SK-N-SH treated with all-trans-retinoic acid at 6 μM for 48 hours (cell line): Measurements from ENCODE around the gene C2CD5.

Experiments used
- ATAC-seq: fragments of 200-7000 bp; cut with Tn5 transposase; 3 replicates; pipeline ENCODE4 v1.9.1; 2020; ENCODE audit warnings: mild to moderate bottlenecking, moderate library complexity
- ARNTL ChIP-seq: fragments of 450-650 bp; formaldehyde crosslinking; IDR thresholded peaks from 2 replicates; pipeline ENCODE4 v1.5.0; 2020; ENCODE audit warnings: low read depth, mild to moderate bottlenecking, moderate library complexity, borderline replicate concordance
- BACH2 ChIP-seq: fragments of 250-450 bp; sonication (Bioruptor Pico); IDR thresholded peaks from 2 replicates; pipeline ENCODE4 v1.9.0; 2021; ENCODE audit warnings: mild to moderate bottlenecking, borderline replicate concordance
- CSDC2 ChIP-seq: fragments of 250-450 bp; sonication (Bioruptor Pico); IDR thresholded peaks from 2 replicates; pipeline ENCODE4 v1.5.0; 2020; ENCODE audit warnings: mild to moderate bottlenecking, moderate library complexity
- ESRRG ChIP-seq: fragments of 250-450 bp; sonication (Bioruptor Pico); IDR thresholded peaks from 2 replicates; pipeline ENCODE4 v1.6.1; 2021; ENCODE audit warnings: mild to moderate bottlenecking
- GLIS3 ChIP-seq: fragments of 250-450 bp; sonication (Bioruptor Pico); IDR thresholded peaks from 2 replicates; pipeline ENCODE4 v1.5.0; 2020; ENCODE audit warnings: mild to moderate bottlenecking, moderate library complexity
- ISL1 ChIP-seq: fragments of 250-450 bp; sonication (Bioruptor Pico); IDR thresholded peaks from 2 replicates; pipeline ENCODE4 v2.1.2; 2022; ENCODE audit warnings: mild to moderate bottlenecking, moderate library complexity
- OSR1 ChIP-seq: fragments of 250-450 bp; sonication (Bioruptor Pico); IDR thresholded peaks from 2 replicates; pipeline ENCODE4 v1.8.0; 2022; ENCODE audit warnings: moderate library complexity, mild to moderate bottlenecking, inconsistent platforms
- PPARA ChIP-seq: fragments of 250-450 bp; sonication (Bioruptor Pico); IDR thresholded peaks from 2 replicates; pipeline ENCODE4 v1.5.0; 2020; ENCODE audit warnings: mild to moderate bottlenecking, borderline replicate concordance
- RARB ChIP-seq: fragments of 250-450 bp; sonication (Bioruptor Pico); IDR thresholded peaks from 2 replicates; pipeline ENCODE4 v1.8.0; 2021; ENCODE audit warnings: mild to moderate bottlenecking, moderate library complexity
- SNAI2 ChIP-seq: fragments of 250-450 bp; sonication (Bioruptor Pico); IDR thresholded peaks from 2 replicates; pipeline ENCODE4 v1.5.0; 2020; ENCODE audit warnings: mild to moderate bottlenecking, moderate library complexity
- TCF4 ChIP-seq: fragments of 250-450 bp; sonication (Bioruptor Pico); IDR thresholded peaks from 2 replicates; pipeline ENCODE4 v1.8.0; 2021; ENCODE audit warnings: mild to moderate bottlenecking, moderate library complexity, borderline replicate concordance
- TOX ChIP-seq: fragments of 250-450 bp; sonication (Bioruptor Pico); IDR thresholded peaks from 2 replicates; pipeline ENCODE4 v1.8.0; 2021; ENCODE audit warnings: mild to moderate bottlenecking, moderate library complexity, borderline replicate concordance
- ZC3H10 ChIP-seq: fragments of 250-450 bp; sonication (Bioruptor Pico); IDR thresholded peaks from 2 replicates; pipeline ENCODE4 v1.5.1; 2021; ENCODE audit warnings: mild to moderate bottlenecking, moderate library complexity
- ZFP3 ChIP-seq: fragments of 250-450 bp; sonication (Bioruptor Pico); IDR thresholded peaks from 2 replicates; pipeline ENCODE4 v1.5.0; 2020; ENCODE audit warnings: mild to moderate bottlenecking, moderate library complexity
- ZFP30 ChIP-seq: fragments of 450-650 bp; formaldehyde crosslinking; IDR thresholded peaks from 2 replicates; pipeline ENCODE4 v1.5.0; 2022; ENCODE audit warnings: mild to moderate bottlenecking, moderate library complexity
- ZNF565 ChIP-seq: fragments of 450-650 bp; formaldehyde crosslinking; conservative IDR thresholded peaks from 2 replicates; pipeline ENCODE4 v1.5.0; 2020; ENCODE audit warnings: low read depth, mild to moderate bottlenecking, moderate library complexity
- ZNF70 ChIP-seq: fragments of 450-650 bp; formaldehyde crosslinking; IDR thresholded peaks from 2 replicates; pipeline ENCODE4 v1.5.0; 2020; ENCODE audit warnings: mild to moderate bottlenecking, moderate library complexity
- ZNF8 ChIP-seq: fragments of 450-650 bp; formaldehyde crosslinking; IDR thresholded peaks from 2 replicates; pipeline ENCODE4 v1.5.0; 2020; ENCODE audit warnings: mild to moderate bottlenecking, moderate library complexity
- TF ChIP-seq, protein P1 (sequence below): fragments of 250-450 bp; sonication (Bioruptor Pico); IDR thresholded peaks from 2 replicates; pipeline ENCODE4 v1.5.0; 2020; ENCODE audit warnings: mild to moderate bottlenecking, moderate library complexity
- TF ChIP-seq, protein P2 (sequence below): fragments of 250-450 bp; sonication (Bioruptor Pico); IDR thresholded peaks from 2 replicates; pipeline ENCODE4 v1.8.0; 2021; ENCODE audit warnings: low read depth, mild to moderate bottlenecking, moderate library complexity, borderline replicate concordance
- TF ChIP-seq, protein P3 (sequence below): fragments of 250-450 bp; sonication (Bioruptor Pico); IDR thresholded peaks from 2 replicates; pipeline ENCODE4 v1.5.1; 2021; ENCODE audit warnings: mild to moderate bottlenecking, moderate library complexity
- TF ChIP-seq, protein P4 (sequence below): fragments of 250-450 bp; sonication (Bioruptor Pico); IDR thresholded peaks from 2 replicates; pipeline ENCODE4 v1.8.0; 2020; ENCODE audit warnings: mild to moderate bottlenecking, moderate library complexity, borderline replicate concordance

Gene C2CD5

DNA sequence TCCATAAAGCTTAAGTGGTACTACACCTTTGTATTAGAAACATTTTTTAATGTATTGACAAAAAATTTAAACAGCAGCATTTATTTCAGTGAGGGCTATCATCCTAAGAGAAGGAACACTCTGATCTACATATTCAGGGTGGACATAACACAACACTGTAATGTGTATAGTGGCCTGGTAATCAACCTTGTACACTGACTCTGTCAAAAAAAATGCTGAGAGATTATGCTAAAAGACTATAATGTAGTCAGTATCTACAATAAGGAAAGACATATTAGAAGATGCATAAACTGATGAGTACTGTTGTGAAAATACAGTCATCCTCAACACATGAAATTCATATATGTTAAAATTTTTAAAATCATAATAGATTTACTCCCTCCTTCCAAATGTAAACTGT is 68.2 kb downstream of the C2CD5 start (continued):
- TF ChIP-seq, protein P1, sequence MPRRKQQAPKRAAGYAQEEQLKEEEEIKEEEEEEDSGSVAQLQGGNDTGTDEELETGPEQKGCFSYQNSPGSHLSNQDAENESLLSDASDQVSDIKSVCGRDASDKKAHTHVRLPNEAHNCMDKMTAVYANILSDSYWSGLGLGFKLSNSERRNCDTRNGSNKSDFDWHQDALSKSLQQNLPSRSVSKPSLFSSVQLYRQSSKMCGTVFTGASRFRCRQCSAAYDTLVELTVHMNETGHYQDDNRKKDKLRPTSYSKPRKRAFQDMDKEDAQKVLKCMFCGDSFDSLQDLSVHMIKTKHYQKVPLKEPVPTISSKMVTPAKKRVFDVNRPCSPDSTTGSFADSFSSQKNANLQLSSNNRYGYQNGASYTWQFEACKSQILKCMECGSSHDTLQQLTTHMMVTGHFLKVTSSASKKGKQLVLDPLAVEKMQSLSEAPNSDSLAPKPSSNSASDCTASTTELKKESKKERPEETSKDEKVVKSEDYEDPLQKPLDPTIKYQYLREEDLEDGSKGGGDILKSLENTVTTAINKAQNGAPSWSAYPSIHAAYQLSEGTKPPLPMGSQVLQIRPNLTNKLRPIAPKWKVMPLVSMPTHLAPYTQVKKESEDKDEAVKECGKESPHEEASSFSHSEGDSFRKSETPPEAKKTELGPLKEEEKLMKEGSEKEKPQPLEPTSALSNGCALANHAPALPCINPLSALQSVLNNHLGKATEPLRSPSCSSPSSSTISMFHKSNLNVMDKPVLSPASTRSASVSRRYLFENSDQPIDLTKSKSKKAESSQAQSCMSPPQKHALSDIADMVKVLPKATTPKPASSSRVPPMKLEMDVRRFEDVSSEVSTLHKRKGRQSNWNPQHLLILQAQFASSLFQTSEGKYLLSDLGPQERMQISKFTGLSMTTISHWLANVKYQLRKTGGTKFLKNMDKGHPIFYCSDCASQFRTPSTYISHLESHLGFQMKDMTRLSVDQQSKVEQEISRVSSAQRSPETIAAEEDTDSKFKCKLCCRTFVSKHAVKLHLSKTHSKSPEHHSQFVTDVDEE (CRISPR knock-in tag) = no peak
- TF ChIP-seq RARB (CRISPR knock-in tag) = no peak
- no peak for TF ChIP-seq OSR1 (CRISPR knock-in tag)
- no peak for TF ChIP-seq TCF4 (CRISPR knock-in tag)
- no peak for TF ChIP-seq ARNTL (CRISPR knock-in tag)
- TF ChIP-seq ZNF565 (CRISPR knock-in tag) = no peak
- TF ChIP-seq ZFP3 (CRISPR knock-in tag) = no peak
- TF ChIP-seq, protein P2, sequence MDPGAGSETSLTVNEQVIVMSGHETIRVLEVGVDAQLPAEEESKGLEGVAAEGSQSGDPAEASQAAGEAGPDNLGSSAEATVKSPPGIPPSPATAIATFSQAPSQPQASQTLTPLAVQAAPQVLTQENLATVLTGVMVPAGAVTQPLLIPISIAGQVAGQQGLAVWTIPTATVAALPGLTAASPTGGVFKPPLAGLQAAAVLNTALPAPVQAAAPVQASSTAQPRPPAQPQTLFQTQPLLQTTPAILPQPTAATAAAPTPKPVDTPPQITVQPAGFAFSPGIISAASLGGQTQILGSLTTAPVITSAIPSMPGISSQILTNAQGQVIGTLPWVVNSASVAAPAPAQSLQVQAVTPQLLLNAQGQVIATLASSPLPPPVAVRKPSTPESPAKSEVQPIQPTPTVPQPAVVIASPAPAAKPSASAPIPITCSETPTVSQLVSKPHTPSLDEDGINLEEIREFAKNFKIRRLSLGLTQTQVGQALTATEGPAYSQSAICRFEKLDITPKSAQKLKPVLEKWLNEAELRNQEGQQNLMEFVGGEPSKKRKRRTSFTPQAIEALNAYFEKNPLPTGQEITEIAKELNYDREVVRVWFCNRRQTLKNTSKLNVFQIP = no peak

DNA sequence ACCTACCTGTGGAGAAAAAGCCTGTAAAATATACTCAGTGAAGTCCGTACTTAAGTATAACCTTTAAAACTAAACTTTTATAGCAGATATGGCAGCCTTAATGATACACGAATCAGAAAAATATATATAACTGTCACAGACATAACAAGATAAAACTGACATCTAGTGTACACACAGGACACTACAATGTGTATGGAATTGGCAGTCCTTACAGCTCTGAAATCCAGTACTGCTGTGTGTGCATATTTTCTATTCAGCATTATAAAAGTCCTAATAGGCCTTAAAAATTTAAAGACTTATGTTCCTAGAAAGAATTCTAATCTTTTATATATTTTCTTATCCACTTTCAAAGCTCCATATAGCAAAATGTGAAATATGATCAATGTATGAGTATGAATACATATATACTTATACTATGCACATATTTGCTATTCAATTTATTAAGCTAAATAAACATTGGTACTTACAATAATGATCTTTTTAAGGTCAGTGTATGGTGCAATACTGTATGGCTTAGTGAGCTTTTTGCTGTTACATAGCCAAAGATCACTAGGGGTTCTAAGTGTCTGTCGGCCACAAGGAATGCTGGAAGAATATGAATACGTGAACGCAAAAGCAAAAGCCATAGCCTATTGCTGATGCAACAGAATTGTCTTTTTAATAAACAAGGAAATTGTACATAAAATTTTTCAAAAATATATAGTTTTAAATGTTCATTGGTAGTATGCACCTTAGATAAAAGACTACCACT is 69.2 kb downstream of the C2CD5 start:
- ATAC-seq = no peak
- TF ChIP-seq ZC3H10 (CRISPR knock-in tag) (no peak), ZNF8 (CRISPR knock-in tag) (no peak), ZFP3 (CRISPR knock-in tag) (no peak), ZFP30 (no peak), PPARA (CRISPR knock-in tag) (no peak), ZNF565 (CRISPR knock-in tag) (no peak), BACH2 (CRISPR knock-in tag) (no peak), GLIS3 (no peak), SNAI2 (CRISPR knock-in tag) (no peak), ZNF70 (CRISPR knock-in tag) (no peak), RARB (CRISPR knock-in tag) (no peak)
- TF ChIP-seq, protein P3, sequence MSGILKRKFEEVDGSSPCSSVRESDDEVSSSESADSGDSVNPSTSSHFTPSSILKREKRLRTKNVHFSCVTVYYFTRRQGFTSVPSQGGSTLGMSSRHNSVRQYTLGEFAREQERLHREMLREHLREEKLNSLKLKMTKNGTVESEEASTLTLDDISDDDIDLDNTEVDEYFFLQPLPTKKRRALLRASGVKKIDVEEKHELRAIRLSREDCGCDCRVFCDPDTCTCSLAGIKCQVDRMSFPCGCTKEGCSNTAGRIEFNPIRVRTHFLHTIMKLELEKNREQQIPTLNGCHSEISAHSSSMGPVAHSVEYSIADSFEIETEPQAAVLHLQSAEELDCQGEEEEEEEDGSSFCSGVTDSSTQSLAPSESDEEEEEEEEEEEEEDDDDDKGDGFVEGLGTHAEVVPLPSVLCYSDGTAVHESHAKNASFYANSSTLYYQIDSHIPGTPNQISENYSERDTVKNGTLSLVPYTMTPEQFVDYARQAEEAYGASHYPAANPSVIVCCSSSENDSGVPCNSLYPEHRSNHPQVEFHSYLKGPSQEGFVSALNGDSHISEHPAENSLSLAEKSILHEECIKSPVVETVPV (CRISPR knock-in tag) = no peak
- TF ChIP-seq, protein P2 = no peak

DNA sequence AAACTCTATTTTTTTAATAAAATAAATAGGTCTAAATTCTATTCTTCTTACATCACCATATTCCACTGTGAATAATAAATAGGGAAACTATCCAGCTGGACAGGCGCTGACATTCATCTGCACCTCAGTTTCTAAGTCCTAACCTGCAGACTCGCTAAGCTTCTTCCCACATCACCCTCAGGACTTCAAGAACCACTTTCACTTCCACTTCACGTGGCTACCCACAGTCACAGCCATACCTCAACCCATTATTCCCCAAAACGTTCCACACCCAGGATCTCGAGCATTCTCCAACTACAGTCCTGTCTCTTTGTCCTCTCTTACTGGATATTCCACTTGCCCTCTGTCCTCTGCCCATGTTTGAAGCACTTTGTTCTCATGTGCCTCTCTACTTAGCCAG is 71.1 kb downstream of the C2CD5 start:
- TF ChIP-seq ZNF70 (CRISPR knock-in tag) = no peak
- TF ChIP-seq PPARA (CRISPR knock-in tag) = no peak
- no peak for TF ChIP-seq ESRRG
- TF ChIP-seq ISL1 = no peak
- TF ChIP-seq RARB (CRISPR knock-in tag) = no peak
- TF ChIP-seq ZNF8 (CRISPR knock-in tag) = no peak
- no peak for TF ChIP-seq TCF4 (CRISPR knock-in tag)
- no peak for TF ChIP-seq SNAI2 (CRISPR knock-in tag)
- TF ChIP-seq, protein P4, sequence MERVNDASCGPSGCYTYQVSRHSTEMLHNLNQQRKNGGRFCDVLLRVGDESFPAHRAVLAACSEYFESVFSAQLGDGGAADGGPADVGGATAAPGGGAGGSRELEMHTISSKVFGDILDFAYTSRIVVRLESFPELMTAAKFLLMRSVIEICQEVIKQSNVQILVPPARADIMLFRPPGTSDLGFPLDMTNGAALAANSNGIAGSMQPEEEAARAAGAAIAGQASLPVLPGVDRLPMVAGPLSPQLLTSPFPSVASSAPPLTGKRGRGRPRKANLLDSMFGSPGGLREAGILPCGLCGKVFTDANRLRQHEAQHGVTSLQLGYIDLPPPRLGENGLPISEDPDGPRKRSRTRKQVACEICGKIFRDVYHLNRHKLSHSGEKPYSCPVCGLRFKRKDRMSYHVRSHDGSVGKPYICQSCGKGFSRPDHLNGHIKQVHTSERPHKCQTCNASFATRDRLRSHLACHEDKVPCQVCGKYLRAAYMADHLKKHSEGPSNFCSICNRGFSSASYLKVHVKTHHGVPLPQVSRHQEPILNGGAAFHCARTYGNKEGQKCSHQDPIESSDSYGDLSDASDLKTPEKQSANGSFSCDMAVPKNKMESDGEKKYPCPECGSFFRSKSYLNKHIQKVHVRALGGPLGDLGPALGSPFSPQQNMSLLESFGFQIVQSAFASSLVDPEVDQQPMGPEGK (CRISPR knock-in tag) = no peak
- TF ChIP-seq BACH2 (CRISPR knock-in tag) = no peak
- TF ChIP-seq, protein P2 = no peak
- no peak for TF ChIP-seq CSDC2
- no peak for TF ChIP-seq ARNTL (CRISPR knock-in tag)
- no peak for TF ChIP-seq ZC3H10 (CRISPR knock-in tag)
- TF ChIP-seq TOX (CRISPR knock-in tag) = no peak
- no peak for ATAC-seq
